Colonic mucosa (tissue), 4 donors: ENCODE results near the gene FGF1. TPM values are rescaled to one million over a fixed set of nuclear protein-coding genes. Genes with fewer than 3 reads are reported as not detected.

ENCODE experiments used
- DNase-seq: peaks from one replicate; pipeline ENCODE4 v3.0.0-alpha.2; 2020
- H3K27ac ChIP-seq: fragments of 200-600 bp; one replicate; pipeline ENCODE4 v1.8.0; 2021
- H3K27me3 ChIP-seq: fragments of 200-600 bp; one replicate; pipeline ENCODE4 v1.8.0; 2021
- H3K36me3 ChIP-seq: fragments of 200-600 bp; one replicate; pipeline ENCODE4 v1.8.0; 2021
- H3K4me1 ChIP-seq: fragments of 200-600 bp; one replicate; pipeline ENCODE4 v1.8.0; 2021; ENCODE audit warnings: mild to moderate bottlenecking
- H3K4me3 ChIP-seq: fragments of 200-600 bp; one replicate; pipeline ENCODE4 v1.8.0; 2021
- H3K9ac ChIP-seq, 2 donors: one replicate each; pipeline ENCODE4 v1.7.0; 2013; ENCODE audit warnings: control low read depth in 2 of 2, low read depth in 2 of 2, low read length in 2 of 2
- H3K9me3 ChIP-seq: fragments of 200-600 bp; one replicate; pipeline ENCODE4 v1.8.0; 2021
- intact Hi-C: fragments of 100-400 bp; cut with DNase I; formaldehyde crosslinking; loops from one replicate; pipeline ENCODE4 v1.14.1; 2022
- total RNA-seq, 2 donors: library from RNA; stranded (reverse); fragmentation: NEBNext Ultra II Directional in 1 of 2; extraction: Animal tissue kit (Norgen Biotek cat#: 25700) in 1 of 2; gene quantifications; one replicate each; pipeline ENCODE4 v1.2.1, GENCODE V29; 2021
- TF ChIP-seq, protein P1 (sequence below): fragments of 200-600 bp; IDR thresholded peaks from one replicate; pipeline ENCODE4 v1.8.0; 2022; ENCODE audit warnings: antibody characterized with exemption, mild to moderate bottlenecking
- donor health status: healthy.
- donor health status: DM: no; HTN: no; CAD: no.
- donor health status: DM: no; HTN: no; CAD: no.

Gene FGF1
- total RNA-seq, 2 donors from 2014 or later, result 0.90 TPM; not detected in 1

DNA sequence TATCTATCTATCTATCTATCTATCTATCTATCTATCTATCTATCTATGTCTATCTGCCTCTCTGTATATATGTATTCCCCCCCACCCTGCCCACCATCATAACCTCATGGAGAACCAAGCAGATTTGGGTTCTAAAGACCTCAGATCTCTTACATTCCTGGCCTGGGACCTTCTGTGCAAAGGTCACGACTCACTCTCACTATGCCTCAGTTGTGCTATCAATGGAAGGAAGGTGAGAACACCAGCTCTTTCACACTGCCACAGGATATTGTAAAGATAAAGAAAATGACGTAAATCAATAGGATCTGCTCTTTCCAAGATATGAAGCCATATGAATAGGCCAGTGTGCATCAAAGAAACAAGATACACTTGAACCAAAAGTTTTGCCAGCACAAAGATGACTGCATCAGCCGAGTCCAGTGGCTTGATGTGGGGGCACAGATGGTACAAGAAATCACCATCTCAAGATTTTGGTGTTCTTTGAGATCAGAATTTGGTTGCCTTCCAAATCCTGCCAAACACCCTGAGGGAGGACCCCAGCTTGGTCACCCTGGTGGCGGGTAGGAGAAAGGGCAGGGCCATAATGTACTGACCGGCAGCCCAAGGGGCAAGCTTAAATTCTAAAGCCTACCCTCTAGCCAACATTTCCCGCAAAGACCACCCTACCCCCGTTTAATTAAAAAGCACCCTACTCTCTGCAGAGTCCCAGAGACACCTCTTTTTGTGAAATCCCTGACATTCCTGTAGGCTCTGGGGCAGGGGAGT, 8.4 kb upstream of the FGF1 start:
- TF ChIP-seq, protein P1, sequence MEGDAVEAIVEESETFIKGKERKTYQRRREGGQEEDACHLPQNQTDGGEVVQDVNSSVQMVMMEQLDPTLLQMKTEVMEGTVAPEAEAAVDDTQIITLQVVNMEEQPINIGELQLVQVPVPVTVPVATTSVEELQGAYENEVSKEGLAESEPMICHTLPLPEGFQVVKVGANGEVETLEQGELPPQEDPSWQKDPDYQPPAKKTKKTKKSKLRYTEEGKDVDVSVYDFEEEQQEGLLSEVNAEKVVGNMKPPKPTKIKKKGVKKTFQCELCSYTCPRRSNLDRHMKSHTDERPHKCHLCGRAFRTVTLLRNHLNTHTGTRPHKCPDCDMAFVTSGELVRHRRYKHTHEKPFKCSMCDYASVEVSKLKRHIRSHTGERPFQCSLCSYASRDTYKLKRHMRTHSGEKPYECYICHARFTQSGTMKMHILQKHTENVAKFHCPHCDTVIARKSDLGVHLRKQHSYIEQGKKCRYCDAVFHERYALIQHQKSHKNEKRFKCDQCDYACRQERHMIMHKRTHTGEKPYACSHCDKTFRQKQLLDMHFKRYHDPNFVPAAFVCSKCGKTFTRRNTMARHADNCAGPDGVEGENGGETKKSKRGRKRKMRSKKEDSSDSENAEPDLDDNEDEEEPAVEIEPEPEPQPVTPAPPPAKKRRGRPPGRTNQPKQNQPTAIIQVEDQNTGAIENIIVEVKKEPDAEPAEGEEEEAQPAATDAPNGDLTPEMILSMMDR, result no peak
- Histone ChIP-seq H3K4me1 (no peaks in the 10 kb centered on the region), H3K9me3 (no peaks in the 10 kb centered on the region), H3K9ac (no peak overlapping the region), H3K27me3 (no peaks in the 10 kb centered on the region), H3K36me3 (no peaks in the 10 kb centered on the region), H3K4me3 (no peak overlapping the region), H3K27ac (no peak overlapping the region)
- intact Hi-C loops, result loop anchor here (10.0 kb wide), 1 partner anchor 539 kb away; no protein-coding TSS in a partner anchor
- DNase-seq, result no peak

DNA sequence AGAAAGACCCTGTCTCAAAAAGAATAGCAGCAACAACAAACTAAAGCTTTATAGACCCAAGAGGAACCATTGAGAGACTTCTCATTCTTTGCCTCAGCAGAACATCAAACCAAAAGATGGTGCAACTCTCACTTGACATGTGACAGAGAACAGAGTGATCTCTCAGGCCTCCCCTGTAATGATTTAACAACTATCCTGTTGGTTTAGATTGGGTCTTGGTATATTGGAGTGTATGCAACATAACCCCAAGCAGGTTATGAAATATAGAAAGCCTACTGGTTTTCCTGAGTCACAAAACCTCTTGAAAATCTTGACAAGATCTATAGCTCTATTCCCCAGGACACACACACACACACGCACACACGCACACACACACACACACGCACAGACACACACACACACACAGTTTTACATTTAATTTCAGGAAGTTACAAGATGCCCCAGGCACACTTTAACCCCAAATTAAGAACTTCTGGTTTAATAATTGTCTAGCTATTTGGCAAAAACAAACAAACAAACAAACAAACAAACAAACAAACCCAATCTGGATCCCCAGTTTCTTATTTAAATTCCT, 6.5 kb upstream of the FGF1 start:
- DNase-seq, result no peak
- TF ChIP-seq, protein P1, result no peak
- no peaks in the 10 kb centered on the region for H3K36me3 ChIP-seq
- intact Hi-C loops, result loop anchor here (10.0 kb wide), 1 partner anchor 538 kb away; no protein-coding TSS in a partner anchor
- H3K4me1 ChIP-seq, result no peaks in the 10 kb centered on the region
- H3K27ac ChIP-seq, result no peak overlapping the region
- no peak overlapping the region for H3K9ac ChIP-seq
- no peaks in the 10 kb centered on the region for H3K9me3 ChIP-seq
- H3K4me3 ChIP-seq, result no peak overlapping the region
- no peaks in the 10 kb centered on the region for H3K27me3 ChIP-seq

DNA sequence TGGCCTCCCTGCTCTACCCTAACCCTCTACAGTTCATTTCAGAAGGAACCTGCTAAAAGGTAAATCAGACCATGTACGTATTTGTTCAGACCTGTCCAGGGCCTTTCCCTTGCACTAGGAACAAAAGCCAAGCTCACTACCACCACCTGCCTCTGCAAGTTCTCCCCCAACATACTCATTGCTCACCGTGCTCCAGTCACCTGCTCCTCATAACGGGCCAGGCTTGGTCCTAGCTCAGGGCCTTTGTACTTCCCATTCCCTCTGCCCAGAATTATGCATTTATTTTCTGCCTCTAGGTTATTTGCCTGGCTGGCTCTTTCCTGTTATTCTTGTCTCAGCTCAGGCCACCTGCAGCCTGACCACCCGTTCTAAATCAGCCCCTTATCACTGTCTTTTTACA, 4.8 kb upstream of the FGF1 start:
- Histone ChIP-seq H3K27ac (no peak overlapping the region), H3K4me3 (no peak overlapping the region), H3K27me3 (no peaks in the 10 kb centered on the region), H3K36me3 (no peaks in the 10 kb centered on the region), H3K4me1 (no peaks in the 10 kb centered on the region), H3K9ac (no peak overlapping the region), H3K9me3 (no peaks in the 10 kb centered on the region)
- intact Hi-C loops, result loop anchor here (10.0 kb wide), 1 partner anchor 536 kb away; no protein-coding TSS in a partner anchor
- TF ChIP-seq, protein P1, result no peak
- DNase-seq, result no peak

DNA sequence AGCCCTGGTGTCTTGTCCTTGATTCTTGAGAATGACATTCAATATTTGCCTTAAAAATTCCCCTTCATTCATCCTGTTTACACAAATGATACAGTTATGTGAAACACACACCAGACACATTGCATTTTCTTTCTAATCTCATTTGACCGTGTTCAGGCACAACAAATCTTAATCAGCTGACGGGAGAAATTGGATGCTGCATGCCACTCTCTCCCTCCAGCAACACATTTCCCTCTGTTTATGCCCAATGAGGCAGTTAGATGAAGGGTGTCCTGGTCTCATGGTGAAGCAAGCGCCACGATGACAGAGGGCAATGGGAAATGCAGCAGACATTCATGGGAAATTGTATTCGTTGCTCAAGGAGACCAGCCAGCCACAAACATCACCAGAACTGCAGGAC, 3.2 kb upstream of the FGF1 start:
- Histone ChIP-seq H3K4me1 (no peaks in the 10 kb centered on the region), H3K9me3 (no peaks in the 10 kb centered on the region), H3K9ac (no peak overlapping the region), H3K36me3 (no peaks in the 10 kb centered on the region), H3K27ac (no peak overlapping the region), H3K4me3 (no peak overlapping the region), H3K27me3 (no peaks in the 10 kb centered on the region)
- no peak for DNase-seq
- TF ChIP-seq, protein P1, result no peak
- intact Hi-C loops, result no loop called here

DNA sequence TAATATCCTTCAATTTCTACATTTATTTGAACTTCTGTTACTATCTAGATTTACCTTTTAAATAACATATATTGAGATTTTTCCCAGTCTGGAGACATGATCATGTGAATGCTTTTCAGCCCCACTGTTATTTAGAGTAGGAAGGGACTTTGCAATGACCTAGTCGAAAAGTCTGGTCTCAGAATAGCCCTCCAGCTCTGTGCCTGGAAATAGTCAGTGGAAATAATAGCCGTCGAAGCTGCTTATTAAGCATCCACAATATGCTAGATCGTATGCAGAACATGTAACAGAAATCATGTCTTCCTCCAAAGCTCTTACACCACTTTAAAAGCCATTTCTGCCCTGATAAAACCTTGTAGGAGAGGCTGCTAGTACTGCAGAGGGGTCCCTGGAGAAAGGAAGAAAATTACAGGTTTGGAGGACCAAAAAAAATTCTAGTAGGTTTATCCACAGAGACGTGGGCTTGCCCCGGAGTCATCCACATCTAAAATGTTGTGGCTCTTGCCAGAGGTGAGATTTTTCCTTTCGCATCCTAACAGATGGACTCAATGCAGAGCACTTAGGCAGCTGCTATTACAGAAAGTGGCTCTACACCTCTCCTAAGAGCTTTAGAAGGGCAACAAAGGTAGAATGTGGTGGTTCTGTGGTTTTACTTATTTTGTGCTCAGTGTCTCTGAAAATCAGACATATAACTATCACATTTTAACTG, 2.5 kb upstream of the FGF1 start:
- no peaks in the 10 kb centered on the region for H3K27me3 ChIP-seq
- H3K9me3 ChIP-seq, result no peaks in the 10 kb centered on the region
- no peak overlapping the region for H3K4me3 ChIP-seq
- no peaks in the 10 kb centered on the region for H3K4me1 ChIP-seq
- H3K36me3 ChIP-seq, result no peaks in the 10 kb centered on the region
- H3K27ac ChIP-seq, result no peak overlapping the region
- TF ChIP-seq, protein P1, result no peak
- H3K9ac ChIP-seq, result no peak overlapping the region
- intact Hi-C loops, result no loop called here
- DNase-seq, result no peak
